ENCODE measurements around the gene DNAJC6. TPM values are rescaled to one million over a fixed set of nuclear protein-coding genes. Genes with fewer than 3 reads are reported as not detected.
"Not testable (repeated sequence)": the region's sequence is repeated elsewhere in the genome, so short reads cannot be mapped to it uniquely, and the experiment has no call there.

DNAJC6 gene
- total and polyA plus RNA-seq, 7 donors: 0.09 to 2.2 (median 0.46) TPM

- no peak for DNase-seq
- 69 to 79% (median 79%) methylated on average over 5 of the region's 5 CpGs for WGBS, 3 donors
- Histone ChIP-seq H3K27me3 (ENCODE audit: insufficient read depth in 3 of 3, low read length in 2 of 3) (no peaks in the 10 kb centered on the region), H3K4me1 (no peaks in the 10 kb centered on the region), H3K27ac (no peak overlapping the region), H3K9me3 (no peaks in the 10 kb centered on the region), H3K36me3 (ENCODE audit: insufficient read depth in 1 of 2, low read depth in 1 of 2) (no peaks in the 10 kb centered on the region), H3K4me3 (no peak overlapping the region)
- intact Hi-C loops (cut with DNase I): no loop called here
- ATAC-seq: no peak
- TF ChIP-seq, protein P1, sequence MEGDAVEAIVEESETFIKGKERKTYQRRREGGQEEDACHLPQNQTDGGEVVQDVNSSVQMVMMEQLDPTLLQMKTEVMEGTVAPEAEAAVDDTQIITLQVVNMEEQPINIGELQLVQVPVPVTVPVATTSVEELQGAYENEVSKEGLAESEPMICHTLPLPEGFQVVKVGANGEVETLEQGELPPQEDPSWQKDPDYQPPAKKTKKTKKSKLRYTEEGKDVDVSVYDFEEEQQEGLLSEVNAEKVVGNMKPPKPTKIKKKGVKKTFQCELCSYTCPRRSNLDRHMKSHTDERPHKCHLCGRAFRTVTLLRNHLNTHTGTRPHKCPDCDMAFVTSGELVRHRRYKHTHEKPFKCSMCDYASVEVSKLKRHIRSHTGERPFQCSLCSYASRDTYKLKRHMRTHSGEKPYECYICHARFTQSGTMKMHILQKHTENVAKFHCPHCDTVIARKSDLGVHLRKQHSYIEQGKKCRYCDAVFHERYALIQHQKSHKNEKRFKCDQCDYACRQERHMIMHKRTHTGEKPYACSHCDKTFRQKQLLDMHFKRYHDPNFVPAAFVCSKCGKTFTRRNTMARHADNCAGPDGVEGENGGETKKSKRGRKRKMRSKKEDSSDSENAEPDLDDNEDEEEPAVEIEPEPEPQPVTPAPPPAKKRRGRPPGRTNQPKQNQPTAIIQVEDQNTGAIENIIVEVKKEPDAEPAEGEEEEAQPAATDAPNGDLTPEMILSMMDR (IDR thresholded peaks at IDR 0.05): no peak
Observed at GRCh38 chr1:65444128-65444640, 134.8 kb downstream of the DNAJC6 start.

DNA sequence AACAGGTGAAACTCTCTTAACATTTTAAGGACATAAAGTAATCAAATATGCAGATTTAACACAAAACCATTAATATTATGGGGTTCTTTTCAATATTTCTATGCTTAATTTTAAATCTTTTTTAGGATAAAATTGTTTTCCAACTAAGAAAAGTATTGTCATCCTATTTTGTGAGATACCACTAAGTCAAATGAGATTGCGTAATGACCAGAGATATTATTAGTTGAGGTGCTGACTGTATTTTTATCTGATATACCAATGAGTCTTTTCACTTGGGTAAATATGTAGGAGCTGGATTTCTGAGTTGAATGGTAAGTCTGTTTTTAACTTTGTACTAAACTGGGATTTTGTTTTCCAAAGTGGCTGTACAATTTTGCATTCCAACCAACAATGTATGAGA, 136.5 kb downstream of the DNAJC6 start:
- no peaks in the 10 kb centered on the region for H3K27me3 ChIP-seq (ENCODE audit: insufficient read depth in 3 of 3, low read length in 2 of 3)
- no peaks in the 10 kb centered on the region for H3K36me3 ChIP-seq (ENCODE audit: insufficient read depth in 1 of 2, low read depth in 1 of 2)
- TF ChIP-seq, protein P1 (IDR thresholded peaks at IDR 0.05): no peak
- DNase-seq: no peak
- no peaks in the 10 kb centered on the region for H3K9me3 ChIP-seq
- WGBS, 3 donors: 93 to 100% (median 100%) methylated on average over 1 of the region's 1 CpG
- intact Hi-C loops (cut with DNase I): no loop called here
- H3K4me3 ChIP-seq: no peak overlapping the region
- H3K27ac ChIP-seq: no peak overlapping the region
- ATAC-seq: no peak
- no peaks in the 10 kb centered on the region for H3K4me1 ChIP-seq

DNA sequence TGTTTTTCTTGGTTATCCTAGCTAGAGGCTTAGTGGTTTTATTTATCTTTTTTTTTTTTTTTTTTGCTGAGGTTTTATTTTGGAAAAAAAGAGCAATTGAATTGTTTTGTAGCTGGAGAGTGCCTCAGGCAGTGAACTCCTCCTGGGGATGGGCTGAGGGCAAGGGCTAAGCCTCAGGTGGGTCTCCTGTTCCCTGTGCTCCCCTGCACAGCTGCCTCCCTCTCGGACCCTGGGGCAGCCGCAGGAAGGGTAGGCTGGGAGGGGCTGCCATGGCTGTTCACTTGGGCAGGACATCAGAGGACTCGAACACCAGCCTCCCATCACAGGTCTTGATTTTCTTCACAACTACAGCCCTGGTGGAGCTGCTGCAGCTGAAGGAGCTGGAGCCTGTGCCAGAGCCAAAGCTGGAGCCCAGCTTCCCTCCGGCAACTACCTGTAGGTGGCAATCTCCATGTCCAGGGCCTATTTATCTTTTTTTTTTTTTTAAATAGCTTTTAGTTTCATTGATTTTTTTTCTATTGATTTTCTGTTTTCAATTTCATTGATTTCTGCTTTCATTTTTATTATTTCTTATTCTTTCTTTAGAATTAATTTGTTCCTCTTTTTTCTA, 140.0 kb downstream of the DNAJC6 start:
- Histone ChIP-seq H3K9me3 (no peaks in the 10 kb centered on the region), H3K27ac (no peak overlapping the region), H3K36me3 (ENCODE audit: insufficient read depth in 1 of 2, low read depth in 1 of 2) (no peaks in the 10 kb centered on the region), H3K4me3 (no peak overlapping the region), H3K27me3 (ENCODE audit: insufficient read depth in 3 of 3, low read length in 2 of 3) (no peaks in the 10 kb centered on the region), H3K4me1 (no peaks in the 10 kb centered on the region)
- intact Hi-C loops (cut with DNase I): no loop called here
- no peak for ATAC-seq
- DNase-seq: no peak
- TF ChIP-seq, protein P1 (IDR thresholded peaks at IDR 0.05): no peak
- WGBS, 3 donors: 73 to 85% (median 83%) methylated on average over 4 of the region's 4 CpGs

DNA sequence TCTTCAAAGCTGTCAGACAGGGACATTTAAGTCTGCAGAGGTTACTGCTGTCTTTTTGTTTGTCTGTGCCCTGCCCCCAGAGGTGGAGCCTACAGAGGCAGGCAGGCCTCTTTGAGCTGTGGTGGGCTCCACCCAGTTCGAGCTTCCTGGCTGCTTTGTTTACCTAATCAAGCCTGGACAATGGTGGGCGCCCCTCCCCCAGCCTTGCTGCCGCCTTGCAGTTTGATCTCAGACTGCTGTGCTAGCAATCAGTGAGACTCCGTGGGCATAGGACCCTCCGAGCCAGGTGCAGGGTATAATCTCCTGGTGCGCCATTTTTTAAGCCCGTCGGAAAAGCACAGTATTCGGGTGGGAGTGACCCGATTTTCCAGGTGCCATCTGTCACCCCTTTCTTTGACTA, 146.3 kb downstream of the DNAJC6 start:
- H3K4me3 ChIP-seq; intact Hi-C loops (cut with DNase I); ATAC-seq; H3K27ac ChIP-seq; H3K4me1 ChIP-seq; H3K27me3 ChIP-seq (ENCODE audit: insufficient read depth in 3 of 3, low read length in 2 of 3); H3K9me3 ChIP-seq; DNase-seq; H3K36me3 ChIP-seq (ENCODE audit: insufficient read depth in 1 of 2, low read depth in 1 of 2): not testable (repeated sequence)
- 40 to 79% (median 75%) methylated on average over 1 to 10 of the region's 10 CpGs for WGBS, 3 donors

GRCh38 chr1:65456481-65456880, 147.1 kb downstream of the DNAJC6 start:
- Histone ChIP-seq H3K27ac (no peak overlapping the region), H3K4me1 (no peaks in the 10 kb centered on the region), H3K27me3 (ENCODE audit: insufficient read depth in 3 of 3, low read length in 2 of 3) (no peaks in the 10 kb centered on the region), H3K9me3 (no peaks in the 10 kb centered on the region), H3K4me3 (no peak overlapping the region), H3K36me3 (ENCODE audit: insufficient read depth in 1 of 2, low read depth in 1 of 2) (no peaks in the 10 kb centered on the region)
- intact Hi-C loops (cut with DNase I): no loop called here
- no peak for DNase-seq
- TF ChIP-seq, protein P1 (IDR thresholded peaks at IDR 0.05): no peak
- no peak for ATAC-seq
